A673 (cell line): ENCODE results near the gene HACD2. TPM values are rescaled to one million over a fixed set of nuclear protein-coding genes. Genes with fewer than 3 reads are reported as not detected.

ENCODE experiments used
- BruUV-seq: library from RNA; stranded (reverse); fragments of 400-500 nt; replicated peaks from 2 replicates; lab custom pipeline; 2021; lab: Mats Ljungman, UMichigan
- CTCF ChIA-PET: fragments of 300-600 bp; sonication (Branson Sonifier 250); formaldehyde crosslinking; loops from one replicate; lab custom pipeline; 2022; ENCODE audit warnings: antibody characterized with exemption; lab: Charles Lee
- POLR2A ChIA-PET: fragments of 300-600 bp; sonication (Branson Sonifier 250); formaldehyde crosslinking; loops from one replicate; lab custom pipeline; 2022; ENCODE audit warnings: antibody characterized with exemption; ENCODE audit not compliant: low non-redundant PET; lab: Charles Lee
- DNase-seq: peaks from one replicate; pipeline ENCODE4 v3.0.0-alpha.2; 2015; ENCODE audit warnings: low spot score
- H3K27ac ChIP-seq: fragments of 200-600 bp; sonication (generic); 2 replicates; pipeline ENCODE4 v1.5.1; 2016; ENCODE audit warnings: mixed run types, low read depth, mild to moderate bottlenecking, mixed read lengths, antibody characterized with exemption, low read length; ENCODE audit not compliant: poor library complexity, severe bottlenecking
- H3K27me3 ChIP-seq: fragments of 200-600 bp; sonication (generic); replicated peaks from 2 replicates; pipeline ENCODE4 v1.6.1; 2017; ENCODE audit warnings: mixed run types, low read depth, mild to moderate bottlenecking, mixed read lengths, antibody characterized with exemption, low read length; ENCODE audit not compliant: insufficient read depth, poor library complexity
- H3K36me3 ChIP-seq: fragments of 200-600 bp; sonication (generic); 2 replicates; pipeline ENCODE4 v1.6.1; 2016; ENCODE audit warnings: mixed run types, mild to moderate bottlenecking, mixed read lengths, antibody characterized with exemption, low read length; ENCODE audit not compliant: insufficient read depth, poor library complexity, severe bottlenecking
- H3K4me1 ChIP-seq: fragments of 200-600 bp; sonication (generic); 2 replicates; pipeline ENCODE4 v1.6.1; 2017; ENCODE audit warnings: mixed run types, mild to moderate bottlenecking, mixed read lengths, antibody characterized with exemption, low read length; ENCODE audit not compliant: insufficient read depth, poor library complexity, severe bottlenecking
- H3K4me3 ChIP-seq: fragments of 200-600 bp; sonication (generic); 2 replicates; pipeline ENCODE4 v1.5.1; 2016; ENCODE audit warnings: low read depth, mixed run types, mild to moderate bottlenecking, mixed read lengths, low read length; ENCODE audit not compliant: poor library complexity, severe bottlenecking
- H3K9me3 ChIP-seq: fragments of 200-600 bp; sonication (generic); 2 replicates; pipeline ENCODE4 v1.6.1; 2016; ENCODE audit warnings: mixed run types, low read depth, mild to moderate bottlenecking, mixed read lengths, antibody characterized with exemption, low read length; ENCODE audit not compliant: poor library complexity, severe bottlenecking
- CTCF ChIP-seq: fragments of 300-800, 200-600 bp; sonication (generic); conservative IDR thresholded peaks from 2 replicates; pipeline ENCODE4 v1.5.1; 2017; ENCODE audit warnings: low read depth, mild to moderate bottlenecking, antibody characterized with exemption, low read length, moderate library complexity, mixed read lengths
- EZH2 ChIP-seq: fragments of 200-600 bp; sonication (generic); IDR thresholded peaks from 2 replicates; pipeline ENCODE4 v1.6.1; 2017; ENCODE audit warnings: borderline replicate concordance, low read depth, mild to moderate bottlenecking, mixed read lengths, antibody characterized with exemption, low read length; ENCODE audit not compliant: poor library complexity, severe bottlenecking
- intact Hi-C: fragments of 100-400 bp; cut with micrococcal nuclease; formaldehyde crosslinking; loops from one replicate; pipeline ENCODE4 v1.10.0; 2022; ENCODE audit not compliant: unreplicated experiment
- total RNA-seq: library from RNA; stranded (reverse); gene quantifications from 2 replicates; pipeline ENCODE4 v1.2.3, GENCODE V29; 2021

HACD2 gene
- total RNA-seq, 1 experiment from 2014 or later, result 49.3 TPM

GRCh38 chr3:123623346-123623880 is 38.6 kb upstream of the HACD2 start:
- no peaks in the 10 kb centered on the region for H3K36me3 ChIP-seq
- peaks cover 11% of the 10 kb centered on the region for H3K4me1 ChIP-seq
- intact Hi-C loops, result no loop called here
- ChIA-PET CTCF (no interaction called here), POLR2A (no interaction called here)
- TF ChIP-seq EZH2, result no peak
- no peaks in the 10 kb centered on the region for H3K9me3 ChIP-seq
- no peak overlapping the region for H3K27ac ChIP-seq
- no TSS peak for BruUV-seq
- H3K4me3 ChIP-seq, result no peak overlapping the region
- H3K27me3 ChIP-seq, result no peaks in the 10 kb centered on the region
- no peak for DNase-seq

- DNase-seq, result no peak
- POLR2A ChIA-PET, result no interaction called here
- Histone ChIP-seq H3K27ac (no peak overlapping the region), H3K4me3 (no peak overlapping the region), H3K9me3 (no peaks in the 10 kb centered on the region), H3K4me1 (peaks cover 13% of the 10 kb centered on the region), H3K27me3 (no peaks in the 10 kb centered on the region), H3K36me3 (no peaks in the 10 kb centered on the region)
- no TSS peak for BruUV-seq
- intact Hi-C loops, result no loop called here
- CTCF ChIA-PET, result no interaction called here
- no peak for TF ChIP-seq CTCF
These were observed 37.9 kb upstream of the HACD2 start for GRCh38 chr3:123622766-123623165.

GRCh38 chr3:123621850-123622189 is 37.0 kb upstream of the HACD2 start:
- no peaks in the 10 kb centered on the region for H3K9me3 ChIP-seq
- H3K27me3 ChIP-seq, result no peaks in the 10 kb centered on the region
- ChIA-PET POLR2A (no interaction called here), CTCF (no interaction called here)
- no peak overlapping the region for H3K4me3 ChIP-seq
- no peak for DNase-seq
- intact Hi-C loops, result no loop called here
- no peak overlapping the region for H3K27ac ChIP-seq
- H3K36me3 ChIP-seq, result no peaks in the 10 kb centered on the region
- TF ChIP-seq CTCF (no peak), EZH2 (no peak)
- H3K4me1 ChIP-seq, result peaks cover 13% of the 10 kb centered on the region
- BruUV-seq, result no TSS peak

- no peaks in the 10 kb centered on the region for H3K27me3 ChIP-seq
- ChIA-PET CTCF (no interaction called here), POLR2A (no interaction called here)
- no peak overlapping the region for H3K4me3 ChIP-seq
- BruUV-seq, result no TSS peak
- TF ChIP-seq EZH2 (no peak), CTCF (no peak)
- no peaks in the 10 kb centered on the region for H3K36me3 ChIP-seq
- H3K27ac ChIP-seq, result no peak overlapping the region
- intact Hi-C loops, result no loop called here
- no peaks in the 10 kb centered on the region for H3K9me3 ChIP-seq
- DNase-seq, result no peak
- H3K4me1 ChIP-seq, result peaks cover 13% of the 10 kb centered on the region
These were observed 36.5 kb upstream of the HACD2 start for GRCh38 chr3:123621186-123621849.
